ENCODE results near the gene PPP4R3B. TPM values are rescaled to one million over a fixed set of nuclear protein-coding genes. Genes with fewer than 3 reads are reported as not detected.

PPP4R3B gene
- total and polyA plus RNA-seq, 2 experiments from 2014 or later: 25.6 to 56.6 TPM

- H3K36me3 ChIP-seq (ENCODE audit: insufficient read depth): peaks cover 48% of the 10 kb centered on the region; the same call in 1 of the 2 replicates
- H2AFZ ChIP-seq: no peak overlapping the region
- H3F3A ChIP-seq (replicated peaks; ENCODE audit: low read depth): no peaks in the 10 kb centered on the region
- H3K9me3 Mint-ChIP-seq: peaks cover 5% of the 10 kb centered on the region; the same call in 1 of the 3 replicates
- DNase-seq (ENCODE audit: low spot score) (no peak), ATAC-seq (no peak)
- no peak for TF ChIP-seq REST (IDR thresholded peaks at IDR 0.05; ENCODE audit: unreplicated experiment)
- no peak for TF ChIP-seq POLR2AphosphoS5 (IDR thresholded peaks at IDR 0.05; ENCODE audit: low read depth)
- no peak for TF ChIP-seq CREB1 (CRISPR knock-in tag; IDR thresholded peaks at IDR 0.05; ENCODE audit: low read depth)
- no peak for TF ChIP-seq ETS1 (IDR thresholded peaks at IDR 0.05)
- no peak for TF ChIP-seq CTCF (conservative IDR thresholded peaks at IDR 0.05; ENCODE audit: low read depth in 2 of 2)
- no peak for TF ChIP-seq ZNF462 (CRISPR knock-in tag; IDR thresholded peaks at IDR 0.05)
- TF ChIP-seq NANOG (IDR thresholded peaks at IDR 0.05; ENCODE audit: borderline replicate concordance): no peak
- no peaks in the 10 kb centered on the region for H3K79me2 ChIP-seq (replicated peaks; ENCODE audit: insufficient read depth)
- H3K27ac Mint-ChIP-seq: no peak overlapping the region
- no peaks in the 10 kb centered on the region for H3K9me2 ChIP-seq (ENCODE audit: insufficient read depth)
- peaks cover 68% of the 10 kb centered on the region for H3K36me3 Mint-ChIP-seq (ENCODE audit: low read depth)
- no peak overlapping the region for H3K27ac ChIP-seq (ENCODE audit: low read depth)
- H3K4me3 Mint-ChIP-seq: no peak overlapping the region
- peaks cover 8% of the 10 kb centered on the region; the same call in 2 of the 3 replicates for H3K4me1 Mint-ChIP-seq
- H4K20me1 ChIP-seq (replicated peaks; ENCODE audit: insufficient read depth): peaks cover 8% of the 10 kb centered on the region
- no peak overlapping the region for H3K4me2 ChIP-seq
- peaks cover 6% of the 10 kb centered on the region for H3K27me3 Mint-ChIP-seq (ENCODE audit: insufficient read depth, low read depth, poor library complexity)
- peaks cover 10% of the 10 kb centered on the region for H3K4me1 ChIP-seq (ENCODE audit: insufficient read depth)
- no peaks in the 10 kb centered on the region for H3K27me3 ChIP-seq (ENCODE audit: insufficient read depth)
- H3K4me3 ChIP-seq: no peak overlapping the region
Measured at GRCh38 chr2:55653255-55653654, 35.8 kb upstream of the PPP4R3B start.

Data from GM23338 (cell line).